B cell (primary cell): ENCODE data around the gene ASF1A.

Source experiments
- EZH2 ChIP-seq: IDR thresholded peaks from 2 replicates; pipeline ENCODE4 v1.6.1; 2012; ENCODE audit warnings: borderline replicate concordance, low read depth, mild to moderate bottlenecking, moderate library complexity, low read length; ENCODE audit not compliant: insufficient read depth, poor library complexity, severe bottlenecking
- TF ChIP-seq, protein P1 (sequence below): fragments of 200-600 bp; IDR thresholded peaks from one replicate; pipeline ENCODE4 v1.8.0; 2022; ENCODE audit warnings: antibody characterized with exemption, mild to moderate bottlenecking

GRCh38 chr6:118877806-118878205 is 16.1 kb upstream of the ASF1A start:
- TF ChIP-seq, protein P1, sequence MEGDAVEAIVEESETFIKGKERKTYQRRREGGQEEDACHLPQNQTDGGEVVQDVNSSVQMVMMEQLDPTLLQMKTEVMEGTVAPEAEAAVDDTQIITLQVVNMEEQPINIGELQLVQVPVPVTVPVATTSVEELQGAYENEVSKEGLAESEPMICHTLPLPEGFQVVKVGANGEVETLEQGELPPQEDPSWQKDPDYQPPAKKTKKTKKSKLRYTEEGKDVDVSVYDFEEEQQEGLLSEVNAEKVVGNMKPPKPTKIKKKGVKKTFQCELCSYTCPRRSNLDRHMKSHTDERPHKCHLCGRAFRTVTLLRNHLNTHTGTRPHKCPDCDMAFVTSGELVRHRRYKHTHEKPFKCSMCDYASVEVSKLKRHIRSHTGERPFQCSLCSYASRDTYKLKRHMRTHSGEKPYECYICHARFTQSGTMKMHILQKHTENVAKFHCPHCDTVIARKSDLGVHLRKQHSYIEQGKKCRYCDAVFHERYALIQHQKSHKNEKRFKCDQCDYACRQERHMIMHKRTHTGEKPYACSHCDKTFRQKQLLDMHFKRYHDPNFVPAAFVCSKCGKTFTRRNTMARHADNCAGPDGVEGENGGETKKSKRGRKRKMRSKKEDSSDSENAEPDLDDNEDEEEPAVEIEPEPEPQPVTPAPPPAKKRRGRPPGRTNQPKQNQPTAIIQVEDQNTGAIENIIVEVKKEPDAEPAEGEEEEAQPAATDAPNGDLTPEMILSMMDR = no peak
- TF ChIP-seq EZH2 = no peak
